ENCODE results near the gene ENDOV.

The ENDOV gene

GRCh38 chr17:80418589-80418988, 3.6 kb downstream of the ENDOV start:
- TF ChIP-seq CTCF (conservative IDR thresholded peaks at IDR 0.05) = no peak
- H3K27ac ChIP-seq = no peak overlapping the region

DNA sequence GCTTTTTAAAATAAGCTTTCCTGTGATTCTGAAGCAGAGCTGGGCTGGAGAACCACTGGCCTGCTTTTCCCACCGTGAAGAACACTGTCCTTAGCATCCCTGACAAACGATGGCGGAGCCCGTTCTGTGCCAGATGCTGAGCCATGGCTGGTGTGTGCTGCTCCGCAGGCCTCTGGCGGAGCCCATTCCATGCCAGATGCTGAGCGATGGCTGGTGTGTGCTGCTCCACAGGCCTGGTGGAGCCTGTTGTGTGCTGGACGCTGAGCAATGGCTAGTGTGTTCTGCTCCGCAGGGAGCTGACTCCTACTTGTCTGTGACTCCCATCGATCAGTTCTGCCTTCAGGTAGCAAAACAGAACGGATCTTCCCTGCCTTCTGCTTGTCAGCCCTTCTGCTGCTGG, 4.3 kb downstream of the ENDOV start:
- no peak overlapping the region for H3K27ac ChIP-seq
- no peak for TF ChIP-seq CTCF (conservative IDR thresholded peaks at IDR 0.05)

- no peak overlapping the region for H3K27ac ChIP-seq
- TF ChIP-seq CTCF (conservative IDR thresholded peaks at IDR 0.05) = no peak
Measured at GRCh38 chr17:80421381-80422090, 6.6 kb downstream of the ENDOV start.

GRCh38 chr17:80422276-80422675, 7.3 kb downstream of the ENDOV start:
- H3K27ac ChIP-seq = no peak overlapping the region
- no peak for TF ChIP-seq CTCF (conservative IDR thresholded peaks at IDR 0.05)

DNA sequence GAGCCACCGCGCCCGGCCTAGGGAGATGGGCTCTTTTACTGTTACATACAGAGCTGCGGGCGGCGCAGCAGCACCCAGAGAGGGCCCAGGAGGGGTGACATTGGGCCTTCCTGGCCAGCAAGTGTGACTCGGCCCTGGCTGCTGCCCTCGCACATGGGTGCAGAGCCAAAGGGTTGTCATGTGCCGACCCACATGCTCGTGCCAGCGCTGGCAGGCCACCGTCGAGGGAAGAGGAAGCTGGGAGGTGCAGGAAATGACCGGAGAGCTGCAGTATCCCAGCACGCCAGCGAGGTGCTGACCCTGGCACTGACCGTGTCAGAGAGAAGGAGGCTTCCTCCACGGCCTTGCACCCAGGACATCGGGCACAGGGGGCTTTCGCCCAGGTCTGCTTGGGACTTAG, 8.0 kb downstream of the ENDOV start:
- TF ChIP-seq CTCF (conservative IDR thresholded peaks at IDR 0.05) = no peak
- H3K27ac ChIP-seq = no peak overlapping the region

GRCh38 chr17:80423536-80424225, 8.7 kb downstream of the ENDOV start:
- no peak for TF ChIP-seq CTCF (conservative IDR thresholded peaks at IDR 0.05)
- no peak overlapping the region for H3K27ac ChIP-seq

GRCh38 chr17:80424261-80424660, 9.3 kb downstream of the ENDOV start:
- TF ChIP-seq CTCF (conservative IDR thresholded peaks at IDR 0.05) = no peak
- no peak overlapping the region for H3K27ac ChIP-seq

All from VCaP (cell line).